DND-41 (cell line): Measurements from ENCODE around the gene ST14.
"Not testable (repeated sequence)": the region's sequence is repeated elsewhere in the genome, so short reads cannot be mapped to it uniquely, and the experiment has no call there.

ENCODE experiments used
- CTCF ChIP-seq: IDR thresholded peaks from 2 replicates; pipeline ENCODE4 v1.5.1; 2012; ENCODE audit warnings: borderline replicate concordance, low read length, moderate library complexity, mild to moderate bottlenecking; ENCODE audit not compliant: poor library complexity, severe bottlenecking; ENCODE audit errors: extremely low read depth
- EZH2 ChIP-seq: IDR thresholded peaks from 3 replicates; pipeline ENCODE4 v1.6.1; 2012; ENCODE audit warnings: borderline replicate concordance, low read depth, mild to moderate bottlenecking, moderate library complexity, low read length, inconsistent platforms; ENCODE audit not compliant: severe bottlenecking

- TF ChIP-seq CTCF, EZH2: not testable (repeated sequence)
These were observed 90.3 kb downstream of the ST14 start for GRCh38 chr11:130249929-130250328.
